Skin of body (tissue), 2 donors: ENCODE data around the gene PLEKHJ1. TPM values are rescaled to one million over a fixed set of nuclear protein-coding genes. Genes with fewer than 3 reads are reported as not detected.

Experiments used
- small RNA-seq: library from RNA; depleted of rRNA; stranded (forward); fragments of <200 nt; gene quantifications from one replicate; pipeline ENCODE3, GENCODE V24; 2014; ENCODE audit warnings: low replicate concordance
- total RNA-seq: library from RNA; depleted of rRNA; stranded (reverse); fragments of >200 nt; gene quantifications from one replicate; pipeline ENCODE4 v1.2.3, GENCODE V29; 2014

PLEKHJ1 gene
- total RNA-seq, 1 donor from 2014 or later = 36.7 TPM

Small RNA genes lying within 50 kb of the gene (small RNA-seq; reads per million reads assigned to genes)
- gene MIR1227 = not detected

Other genes with a start within 250 kb of the PLEKHJ1 start
- gene BTBD2, start 220.6 kb downstream of the PLEKHJ1 start, total RNA-seq = 26.9 TPM
- 42.2 TPM for gene MKNK2, start 185.1 kb downstream of the PLEKHJ1 start, total RNA-seq
- gene MOB3A, start 140.0 kb downstream of the PLEKHJ1 start, total RNA-seq = 16.2 TPM
- 2.2 TPM for gene IZUMO4, start 139.4 kb downstream of the PLEKHJ1 start, total RNA-seq
- 33.2 TPM for gene AP3D1, start 84.8 kb downstream of the PLEKHJ1 start, total RNA-seq
- 9.3 TPM for gene DOT1L, start 72.4 kb downstream of the PLEKHJ1 start, total RNA-seq
- 51.5 TPM for gene SF3A2, start 495 bp upstream of the PLEKHJ1 start, total RNA-seq
- gene AMH, start 13.0 kb upstream of the PLEKHJ1 start, total RNA-seq = not detected
- gene JSRP1, start 20.1 kb upstream of the PLEKHJ1 start, total RNA-seq = 4.5 TPM
- 0.20 TPM for gene PEAK3, start 45.8 kb upstream of the PLEKHJ1 start, total RNA-seq
- not detected for gene LINGO3, start 71.8 kb upstream of the PLEKHJ1 start, total RNA-seq
- 57.0 TPM for gene LSM7, start 92.3 kb upstream of the PLEKHJ1 start, total RNA-seq
- 23.6 TPM for gene SPPL2B, start 92.4 kb upstream of the PLEKHJ1 start, total RNA-seq
- 0.20 TPM for gene TMPRSS9, start 123.9 kb upstream of the PLEKHJ1 start, total RNA-seq
- 22.6 TPM for gene TIMM13, start 191.3 kb upstream of the PLEKHJ1 start, total RNA-seq
- gene LMNB2, start 220.6 kb upstream of the PLEKHJ1 start, total RNA-seq = 34.1 TPM
- 55.8 TPM for gene GADD45B, start 239.8 kb upstream of the PLEKHJ1 start, total RNA-seq